M059J (cell line): Measurements from ENCODE around the gene TADA2B. TPM values are rescaled to one million over a fixed set of nuclear protein-coding genes. Genes with fewer than 3 reads are reported as not detected.

Experiments
- DNase-seq: peaks from one replicate; pipeline ENCODE4 v3.0.0-alpha.2; 2012; ENCODE audit warnings: low read depth
- total RNA-seq: library from RNA; depleted of rRNA; stranded (reverse); fragments of >200 nt; shearing (Covaris generic); gene quantifications from 2 replicates; pipeline ENCODE4 v1.2.3, GENCODE V29; 2014

TADA2B gene
- total RNA-seq, 1 experiment from 2014 or later: 11.0 TPM

- no peak for DNase-seq
Measured at GRCh38 chr4:7017446-7018048, 25.6 kb upstream of the TADA2B start.

GRCh38 chr4:7018281-7018680 is 24.9 kb upstream of the TADA2B start:
- no peak for DNase-seq

GRCh38 chr4:7019367-7019766 is 23.8 kb upstream of the TADA2B start:
- no peak for DNase-seq

GRCh38 chr4:7020290-7020689 is 22.9 kb upstream of the TADA2B start:
- peak; percentile 26 for DNase-seq

GRCh38 chr4:7020856-7021255 is 22.3 kb upstream of the TADA2B start:
- DNase-seq: no peak

- DNase-seq: no peak
Measured at GRCh38 chr4:7021355-7021754, 21.8 kb upstream of the TADA2B start.

- DNase-seq: peak; percentile 99
Measured at GRCh38 chr4:7021930-7022664, 21.1 kb upstream of the TADA2B start.

- DNase-seq: no peak
Measured at GRCh38 chr4:7023486-7023885, 19.7 kb upstream of the TADA2B start.

- no peak for DNase-seq
Measured at GRCh38 chr4:7023901-7024300, 19.3 kb upstream of the TADA2B start.

GRCh38 chr4:7024336-7024890 is 18.8 kb upstream of the TADA2B start:
- DNase-seq: no peak

- DNase-seq: no peak
Measured at GRCh38 chr4:7025040-7025602, 18.1 kb upstream of the TADA2B start.

GRCh38 chr4:7026107-7026506 is 17.1 kb upstream of the TADA2B start:
- DNase-seq: no peak

- no peak for DNase-seq
Measured at GRCh38 chr4:7027284-7027683, 15.9 kb upstream of the TADA2B start.

- no peak for DNase-seq
Measured at GRCh38 chr4:7027913-7028312, 15.3 kb upstream of the TADA2B start.

GRCh38 chr4:7029212-7029611 is 14.0 kb upstream of the TADA2B start:
- DNase-seq: no peak

GRCh38 chr4:7029921-7030320 is 13.3 kb upstream of the TADA2B start:
- no peak for DNase-seq

- DNase-seq: no peak
Measured at GRCh38 chr4:7030856-7031255, 12.3 kb upstream of the TADA2B start.

- no peak for DNase-seq
Measured at GRCh38 chr4:7031558-7032449, 11.4 kb upstream of the TADA2B start.

GRCh38 chr4:7032596-7032995 is 10.6 kb upstream of the TADA2B start:
- DNase-seq: no peak

GRCh38 chr4:7034262-7035081 is 8.7 kb upstream of the TADA2B start:
- DNase-seq: peak; percentile 89

GRCh38 chr4:7037425-7037824 is 5.7 kb upstream of the TADA2B start:
- no peak for DNase-seq
